ENCODE results near the gene SLC6A6.

SLC6A6 gene

GRCh38 chr3:14372587-14372986 is 29.8 kb upstream of the SLC6A6 start:
- DNase-seq = no peak

- no peak for DNase-seq
Measured at GRCh38 chr3:14373753-14374376, 28.5 kb upstream of the SLC6A6 start.

- peak; percentile 60 for DNase-seq
Measured at GRCh38 chr3:14374444-14374883, 27.9 kb upstream of the SLC6A6 start.

- DNase-seq = no peak
Measured at GRCh38 chr3:14375192-14375591, 27.2 kb upstream of the SLC6A6 start.

- no peak for DNase-seq
Measured at GRCh38 chr3:14376348-14377043, 25.9 kb upstream of the SLC6A6 start.

DNA sequence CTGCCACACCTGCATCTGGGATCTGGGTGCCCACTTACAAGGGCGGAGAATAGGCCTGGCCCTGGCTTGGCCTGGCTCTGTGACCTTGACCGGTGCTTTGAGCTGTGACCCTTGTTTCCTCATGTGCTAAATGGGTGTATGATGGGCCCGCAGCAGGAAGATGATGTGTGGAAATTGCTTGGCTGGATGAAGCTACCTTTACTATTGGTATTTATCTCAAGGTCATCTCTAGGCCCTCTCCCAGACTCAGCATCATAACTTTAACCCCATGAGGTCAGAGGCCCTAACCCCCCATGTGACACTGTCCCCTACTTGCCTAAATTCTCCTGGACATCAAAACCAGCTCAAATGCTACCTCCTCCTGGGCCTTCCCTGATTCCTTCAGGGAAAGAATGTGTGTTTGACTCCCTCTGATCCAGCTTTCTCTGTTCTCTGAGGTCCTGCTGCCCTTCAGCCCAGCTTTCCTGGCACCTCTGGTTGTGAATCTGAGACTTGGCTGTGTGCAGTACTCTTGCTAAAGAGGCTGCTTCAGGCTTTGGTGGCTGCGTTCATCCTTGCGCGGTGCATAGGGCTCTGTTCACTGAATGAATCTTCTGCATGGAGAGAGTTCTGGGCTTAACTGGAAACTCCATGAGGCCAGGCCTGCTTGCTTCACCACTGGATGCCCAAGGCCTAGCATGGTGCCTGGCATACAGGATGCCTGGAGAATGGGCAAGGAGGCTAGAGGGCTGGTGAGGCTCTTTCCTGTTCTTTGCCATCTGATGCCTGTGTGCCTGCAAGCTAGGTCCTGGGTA is 25.2 kb upstream of the SLC6A6 start:
- no peak for DNase-seq

- DNase-seq = no peak
Measured at GRCh38 chr3:14377838-14378169, 24.6 kb upstream of the SLC6A6 start.

GRCh38 chr3:14378415-14378814 is 24.0 kb upstream of the SLC6A6 start:
- DNase-seq = no peak

DNA sequence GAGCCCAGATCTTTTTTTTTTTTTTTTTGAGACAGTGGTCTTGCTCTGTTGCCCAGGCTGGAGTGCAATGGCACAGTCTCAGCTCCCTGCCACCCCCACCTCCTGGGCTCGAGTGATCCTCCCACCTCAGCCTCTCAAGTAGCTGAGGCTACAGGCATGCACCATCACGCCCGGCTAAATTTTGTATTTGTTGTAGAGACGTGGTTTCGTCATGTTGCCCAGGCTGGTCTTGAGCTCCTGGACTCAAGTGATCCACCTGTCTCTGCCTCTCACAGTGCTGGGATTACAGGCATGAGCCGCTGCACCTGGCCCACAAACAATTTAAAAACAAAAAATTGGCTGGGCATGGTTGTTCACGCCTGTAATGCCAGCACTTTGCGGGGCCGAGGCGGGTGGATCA is 22.6 kb upstream of the SLC6A6 start:
- DNase-seq = no peak

- DNase-seq = no peak
Measured at GRCh38 chr3:14386254-14386653, 16.2 kb upstream of the SLC6A6 start.

DNA sequence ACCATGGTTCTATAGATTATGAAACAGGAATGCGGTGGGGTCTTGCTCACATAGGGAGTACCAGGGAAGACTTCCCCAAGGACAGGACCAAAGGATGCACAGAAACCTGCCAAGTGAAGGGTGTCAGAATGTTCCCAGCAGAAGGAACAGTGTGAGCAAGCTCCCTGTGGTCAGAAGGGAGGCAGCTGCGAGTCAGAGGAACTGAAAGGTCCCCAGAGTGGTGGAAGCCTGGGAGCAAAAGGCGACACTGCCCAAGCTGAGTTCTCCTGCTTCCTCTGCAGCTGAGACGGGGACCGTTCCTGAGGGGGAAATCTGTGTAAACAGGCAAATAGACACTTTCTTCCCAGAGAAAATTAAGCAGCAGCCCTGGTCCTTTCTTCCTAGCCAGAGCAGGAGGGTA is 14.2 kb upstream of the SLC6A6 start:
- DNase-seq = no peak

- DNase-seq = no peak
Measured at GRCh38 chr3:14389166-14389606, 13.2 kb upstream of the SLC6A6 start.

GRCh38 chr3:14389716-14390115 is 12.7 kb upstream of the SLC6A6 start:
- no peak for DNase-seq

GRCh38 chr3:14391033-14391432 is 11.4 kb upstream of the SLC6A6 start:
- DNase-seq = no peak

DNA sequence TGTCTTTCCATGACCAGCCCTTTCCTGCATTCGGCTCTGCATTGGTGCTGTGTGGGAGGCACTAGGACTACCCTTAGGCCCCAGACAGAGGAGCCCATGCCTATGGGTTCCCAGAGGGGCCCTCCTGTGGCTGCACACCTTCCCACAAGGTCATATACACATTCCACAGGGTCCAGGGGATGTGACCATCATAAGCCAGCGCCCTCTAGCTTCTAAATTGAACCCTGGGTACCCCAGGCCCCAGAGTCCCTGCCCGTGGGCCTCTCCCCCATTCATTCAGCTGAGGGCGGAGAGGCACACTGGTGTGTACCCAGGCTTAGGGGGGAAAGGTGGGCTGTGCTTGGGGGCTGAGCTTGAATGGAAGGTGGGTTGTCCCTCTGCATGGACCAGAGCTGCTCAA is 10.2 kb upstream of the SLC6A6 start:
- DNase-seq = no peak

DNA sequence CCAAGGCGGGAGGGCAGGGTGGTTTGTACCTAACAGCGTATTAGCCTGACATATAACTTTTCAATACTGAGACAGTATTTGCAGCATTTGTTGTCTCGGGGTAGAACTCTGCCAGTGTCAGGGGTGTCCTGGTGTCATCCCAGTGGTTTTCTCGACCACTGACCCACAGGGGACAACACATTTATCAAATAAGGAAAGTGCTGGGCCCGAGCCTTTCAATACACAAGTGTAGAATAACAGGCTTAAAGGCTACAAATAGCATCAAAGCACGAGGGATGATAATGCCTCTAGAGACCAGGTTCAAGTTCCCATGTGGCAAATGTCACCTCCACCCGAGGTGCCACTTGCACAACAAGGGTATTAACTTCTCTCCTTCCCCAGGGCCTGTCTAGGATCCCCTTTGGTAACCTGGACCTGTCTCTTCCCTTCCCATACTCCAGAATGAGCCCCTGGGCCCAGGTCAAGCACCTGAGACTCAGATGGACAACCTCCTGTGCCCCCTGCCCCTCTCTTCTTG is 9.5 kb upstream of the SLC6A6 start:
- no peak for DNase-seq

DNA sequence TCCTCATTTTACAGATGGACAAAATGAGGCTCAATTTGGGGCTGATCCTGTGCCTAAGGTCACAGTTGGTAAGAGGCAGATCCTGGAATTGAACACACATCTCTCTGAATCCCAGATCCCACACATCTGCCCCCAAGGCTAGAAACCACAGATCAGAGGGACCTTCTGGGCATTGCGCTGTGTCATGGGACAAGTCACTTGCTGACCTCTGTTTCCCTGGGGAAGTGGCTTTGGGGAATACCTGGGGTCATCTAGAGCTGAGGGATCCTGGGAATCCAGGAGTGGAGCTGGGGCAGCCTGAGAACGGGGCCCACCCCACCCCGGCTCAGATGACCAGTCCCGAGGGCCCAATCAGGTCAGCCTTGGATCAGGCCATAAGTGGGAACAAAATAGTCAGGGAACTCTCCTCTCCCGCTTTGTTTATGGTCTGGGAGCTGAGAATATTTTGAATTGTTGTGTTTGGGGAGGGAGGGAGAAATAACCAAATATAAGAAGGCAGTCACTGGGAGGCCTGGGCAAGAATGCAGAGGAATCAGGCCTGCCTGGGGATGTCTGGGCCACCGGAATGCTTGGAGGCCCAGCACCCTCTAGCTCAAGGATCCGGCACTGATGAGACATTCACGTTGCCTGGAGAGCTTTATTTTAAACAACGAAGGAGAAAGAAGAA is 8.8 kb upstream of the SLC6A6 start:
- no peak for DNase-seq

GRCh38 chr3:14396031-14396692 is 6.2 kb upstream of the SLC6A6 start:
- DNase-seq = peak; percentile 60

DNA sequence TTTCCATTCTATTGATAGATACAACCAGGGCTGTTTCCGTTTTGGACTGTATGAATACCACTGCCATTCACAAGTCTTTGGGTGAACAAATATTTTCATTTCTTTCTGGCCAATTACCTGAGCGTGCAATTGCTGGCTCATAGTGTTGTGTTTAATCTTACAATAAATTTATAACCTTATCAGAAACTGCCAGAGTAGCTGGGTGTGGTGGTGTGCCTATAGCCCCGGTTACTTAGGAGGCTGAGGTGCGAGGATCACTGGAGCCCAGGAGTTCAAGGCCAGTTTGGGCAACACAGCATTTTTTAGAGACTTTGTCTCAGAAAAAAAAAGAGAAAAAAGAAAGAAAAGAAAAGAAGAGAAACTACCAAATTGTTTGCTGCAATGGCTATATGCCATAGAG is 5.4 kb upstream of the SLC6A6 start:
- no peak for DNase-seq

- DNase-seq = no peak
Measured at GRCh38 chr3:14397531-14397930, 4.9 kb upstream of the SLC6A6 start.

DNA sequence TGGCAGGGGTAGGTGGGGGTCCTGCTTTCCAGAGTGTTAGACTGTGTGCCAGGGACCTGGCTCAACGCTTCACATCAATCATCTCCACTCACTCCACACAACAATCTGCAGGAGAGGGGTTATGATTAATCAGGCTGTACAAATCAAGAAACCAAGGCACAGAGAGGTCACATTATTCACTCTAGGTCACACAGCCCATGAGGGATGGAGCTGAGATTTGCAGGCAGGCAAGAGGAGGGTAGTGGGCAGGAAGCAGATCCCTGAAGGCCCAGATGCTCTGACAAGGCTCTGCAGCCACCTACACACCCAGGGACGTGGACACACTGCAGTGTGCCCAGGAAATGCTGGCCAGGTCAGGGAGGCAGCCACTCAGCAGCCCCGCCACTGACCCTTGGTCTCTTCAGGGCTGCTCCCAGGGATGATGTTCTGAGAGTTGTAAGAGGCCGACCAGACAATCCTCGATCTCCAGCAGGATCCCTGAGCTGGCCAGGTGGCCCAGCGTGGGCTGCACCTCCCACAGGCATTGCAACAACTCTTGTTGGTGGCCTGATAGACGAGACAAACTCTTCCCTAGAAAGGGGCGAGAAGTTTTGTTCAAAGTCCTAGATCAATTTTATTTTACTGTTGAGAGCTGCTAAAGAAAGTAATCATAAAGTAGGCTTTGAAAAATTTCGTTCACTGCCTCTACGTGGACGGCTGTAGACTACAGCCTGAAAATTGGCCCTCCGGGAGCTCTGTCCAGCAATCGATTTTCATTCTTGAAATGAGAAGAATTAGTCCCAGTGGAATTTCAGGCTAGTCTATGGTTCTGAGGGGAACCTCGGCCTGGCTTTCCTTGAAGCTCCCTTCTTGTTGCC is 4.2 kb upstream of the SLC6A6 start:
- DNase-seq = no peak

DNA sequence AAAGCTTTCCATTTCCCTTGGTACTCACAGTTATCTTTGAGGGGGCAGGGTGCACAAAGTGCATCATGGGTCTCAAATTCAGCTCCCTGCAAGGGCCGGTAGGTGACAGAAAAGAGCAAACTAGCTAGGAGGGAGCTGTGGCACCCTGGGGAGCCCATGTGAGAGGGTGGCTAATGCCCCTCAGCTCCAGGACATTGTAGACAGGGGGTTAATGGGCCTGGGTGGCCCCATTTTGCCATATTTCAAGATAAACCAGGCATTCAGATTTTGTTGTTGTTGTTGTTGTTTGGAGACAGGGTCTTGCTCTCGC is 3.7 kb upstream of the SLC6A6 start:
- DNase-seq = no peak

All from retina (tissue), 1 donor.